IPS-NIHi7 (cell line): ENCODE results near the gene OGFOD3.
"Not testable (repeated sequence)": the region's sequence is repeated elsewhere in the genome, so short reads cannot be mapped to it uniquely, and the experiment has no call there.

Source experiments
- DNase-seq: peaks from one replicate; pipeline ENCODE4 v3.0.0; 2012; ENCODE audit warnings: mixed read lengths; ENCODE audit errors: extremely low spot score

OGFOD3 gene

GRCh38 chr17:82388223-82388921, 30.0 kb downstream of the OGFOD3 start:
- DNase-seq: no peak

- no peak for DNase-seq
These were observed 30.7 kb downstream of the OGFOD3 start for GRCh38 chr17:82387705-82388106.

DNA sequence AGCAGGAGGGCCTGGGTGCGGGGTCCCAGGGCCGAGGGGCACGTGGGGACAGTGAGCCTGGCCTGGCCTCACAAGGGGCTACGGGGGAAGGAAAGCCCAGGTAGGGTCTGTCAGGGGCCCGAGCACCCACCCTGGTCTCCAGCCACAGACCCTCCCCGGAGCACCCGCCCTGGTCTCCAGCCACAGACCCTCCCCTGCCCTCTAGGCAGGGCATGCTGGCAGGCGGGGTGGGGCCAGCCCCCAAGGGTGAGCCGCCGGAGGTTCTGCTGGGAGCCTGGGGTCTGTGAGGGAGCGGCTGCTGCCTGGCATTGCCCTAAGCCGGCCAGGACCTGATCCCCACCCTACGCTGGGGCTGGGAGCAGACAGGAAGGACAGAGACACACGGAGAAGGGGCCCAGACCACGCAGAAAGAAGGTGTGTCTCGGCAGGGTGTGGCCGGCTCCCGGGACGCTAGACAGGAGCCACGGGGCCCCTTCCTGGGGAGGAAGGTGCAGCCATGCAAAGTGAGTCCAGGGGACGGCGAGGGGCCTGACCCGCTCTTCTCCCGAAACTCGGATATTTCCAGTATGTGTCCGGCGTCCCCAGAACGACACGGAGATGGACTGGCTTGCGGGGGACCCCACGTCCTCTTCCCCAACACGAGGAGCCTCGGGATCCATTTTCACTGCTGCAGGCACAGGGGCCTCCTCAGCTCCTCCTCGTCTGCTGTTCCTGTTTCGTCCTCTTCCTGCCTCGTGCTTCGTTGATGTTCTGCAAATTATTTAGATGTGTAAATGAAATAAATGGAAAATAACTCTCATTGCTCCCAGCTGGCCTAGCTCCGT, 31.3 kb downstream of the OGFOD3 start:
- no peak for DNase-seq

GRCh38 chr17:82386255-82386831, 32.0 kb downstream of the OGFOD3 start:
- no peak for DNase-seq

GRCh38 chr17:82385559-82386254, 32.7 kb downstream of the OGFOD3 start:
- no peak for DNase-seq

- DNase-seq: no peak
These were observed 33.5 kb downstream of the OGFOD3 start for GRCh38 chr17:82384730-82385481.

- no peak for DNase-seq
These were observed 34.2 kb downstream of the OGFOD3 start for GRCh38 chr17:82384051-82384729.

DNA sequence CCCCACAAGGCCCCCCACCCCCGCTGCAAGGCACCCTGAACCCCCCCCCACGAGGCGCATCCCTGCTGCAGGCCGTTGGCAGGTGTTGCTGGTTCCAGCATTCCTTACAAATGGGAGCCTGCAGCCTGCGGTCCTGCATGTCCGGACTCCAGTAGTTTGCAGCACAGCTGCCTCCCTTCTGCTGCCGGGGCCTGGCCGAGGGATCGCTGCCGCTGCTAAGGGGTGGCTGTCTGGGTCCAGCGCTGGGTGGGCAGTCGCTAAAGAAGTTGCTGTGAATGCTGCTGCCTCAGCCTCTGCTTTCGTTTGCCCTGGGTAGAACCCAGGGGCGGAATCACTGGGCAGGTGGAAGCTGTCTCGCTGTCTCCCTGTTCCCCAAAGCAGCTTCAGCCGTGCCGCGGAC, 35.0 kb downstream of the OGFOD3 start:
- no peak for DNase-seq

DNA sequence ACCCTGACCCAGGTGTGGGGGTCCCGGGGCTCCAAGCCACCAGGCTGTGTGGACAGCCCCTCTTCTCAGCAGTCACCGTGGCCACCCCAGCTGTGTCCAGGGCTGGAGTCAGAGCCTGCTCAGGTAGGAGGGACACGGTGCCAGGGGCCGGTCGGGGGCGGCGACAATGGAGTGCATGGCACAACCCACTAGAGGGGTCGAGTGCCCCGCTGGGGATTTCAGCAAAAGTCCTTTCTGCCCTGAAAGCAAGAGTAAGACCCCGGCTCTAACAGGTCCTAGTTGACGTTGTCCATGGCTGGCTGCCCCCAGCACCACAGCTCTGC, 35.5 kb downstream of the OGFOD3 start:
- DNase-seq: no peak

DNA sequence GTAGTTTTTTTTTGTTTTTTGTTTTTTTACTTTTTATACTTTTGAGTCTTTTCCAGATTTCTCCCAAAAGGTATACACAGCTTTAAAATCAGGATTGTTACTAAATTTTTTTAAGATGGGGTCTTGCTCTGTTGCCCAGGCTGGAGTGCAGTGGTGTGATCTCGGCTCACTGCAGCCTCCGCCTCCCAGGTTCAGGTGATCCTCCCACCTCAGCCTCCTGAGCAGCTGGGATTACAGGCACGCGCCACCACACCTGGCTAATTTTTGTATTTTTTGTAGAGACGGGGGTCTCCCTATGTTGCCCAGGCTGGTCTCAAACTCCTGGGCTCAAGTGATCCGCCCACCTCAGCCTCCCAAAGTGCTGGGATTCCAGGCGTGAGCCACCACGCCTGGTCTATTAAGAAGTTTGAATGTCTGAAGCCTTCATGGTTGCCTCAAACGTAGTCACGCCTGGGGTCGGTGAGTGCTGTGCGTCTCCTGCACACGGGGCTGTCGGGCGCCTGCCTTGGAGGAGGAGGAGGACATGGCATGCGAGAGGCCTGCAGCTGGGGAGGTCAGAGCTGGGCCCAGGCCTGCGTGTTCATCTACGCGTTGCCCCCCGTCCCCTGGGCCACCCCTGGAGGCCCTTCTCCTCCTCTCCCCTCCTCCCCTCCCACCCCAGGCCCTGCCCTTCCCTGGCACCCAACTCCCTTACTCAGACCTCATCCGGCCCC, 36.0 kb downstream of the OGFOD3 start:
- not testable (repeated sequence) for DNase-seq

GRCh38 chr17:82381703-82382009, 36.7 kb downstream of the OGFOD3 start:
- DNase-seq: not testable (repeated sequence)

DNA sequence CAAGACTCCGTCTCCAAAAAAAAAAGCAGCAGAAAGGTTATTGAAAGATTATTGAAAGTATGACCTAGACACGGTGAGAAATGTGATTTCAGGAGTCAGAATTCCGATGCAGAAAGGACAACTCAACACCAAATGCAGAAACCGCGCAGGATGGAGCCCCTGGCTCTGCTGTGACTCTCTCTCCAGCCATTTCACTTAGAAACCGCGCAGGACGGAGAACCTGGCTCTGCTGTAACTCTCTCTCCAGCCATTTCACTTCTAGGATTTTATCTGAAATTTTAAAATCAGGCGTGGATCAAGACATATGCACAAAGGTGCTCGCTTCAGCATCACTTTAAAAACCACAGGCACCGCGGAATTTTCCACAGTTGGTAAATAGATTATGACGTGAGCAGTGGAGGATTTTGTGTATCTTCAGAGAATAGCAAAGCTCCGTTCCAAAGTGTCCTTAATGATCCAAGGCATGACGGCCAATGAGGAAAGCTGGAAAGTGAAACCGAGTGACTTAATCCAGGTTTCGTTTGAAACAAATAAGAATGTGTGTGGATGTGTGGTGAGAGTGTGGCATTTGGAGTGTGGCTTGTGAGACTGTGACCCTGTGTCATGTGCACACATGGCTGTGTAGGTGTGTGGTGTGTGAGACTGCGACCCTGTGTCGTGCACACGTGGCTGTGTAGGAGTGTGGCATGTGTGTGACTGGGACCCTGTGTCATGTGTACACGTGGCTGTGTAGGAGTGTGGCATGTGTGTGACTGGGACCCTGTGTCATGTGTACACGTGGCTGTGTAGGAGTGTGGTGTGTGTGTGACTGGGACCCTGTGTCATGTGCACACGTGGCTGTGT, 37.3 kb downstream of the OGFOD3 start:
- no peak for DNase-seq

DNA sequence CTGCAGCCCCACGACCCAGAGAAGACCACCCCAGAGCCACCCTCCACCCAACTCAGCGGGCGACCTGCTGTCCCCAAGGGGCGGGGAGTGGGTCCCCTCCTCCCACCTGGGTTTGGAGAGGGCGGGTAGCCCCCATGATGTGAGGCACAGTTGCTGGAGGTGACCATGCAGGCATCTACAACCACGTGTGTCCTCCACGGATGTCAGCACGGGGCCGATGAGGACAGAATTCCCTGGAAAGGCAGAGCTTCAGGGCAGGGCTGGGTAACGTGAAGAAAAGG, 39.7 kb downstream of the OGFOD3 start:
- DNase-seq: no peak

GRCh38 chr17:82377924-82378740, 40.3 kb downstream of the OGFOD3 start:
- DNase-seq: no peak

GRCh38 chr17:82377294-82377693, 41.1 kb downstream of the OGFOD3 start:
- DNase-seq: not testable (repeated sequence)

GRCh38 chr17:82376042-82376730, 42.2 kb downstream of the OGFOD3 start:
- no peak for DNase-seq

DNA sequence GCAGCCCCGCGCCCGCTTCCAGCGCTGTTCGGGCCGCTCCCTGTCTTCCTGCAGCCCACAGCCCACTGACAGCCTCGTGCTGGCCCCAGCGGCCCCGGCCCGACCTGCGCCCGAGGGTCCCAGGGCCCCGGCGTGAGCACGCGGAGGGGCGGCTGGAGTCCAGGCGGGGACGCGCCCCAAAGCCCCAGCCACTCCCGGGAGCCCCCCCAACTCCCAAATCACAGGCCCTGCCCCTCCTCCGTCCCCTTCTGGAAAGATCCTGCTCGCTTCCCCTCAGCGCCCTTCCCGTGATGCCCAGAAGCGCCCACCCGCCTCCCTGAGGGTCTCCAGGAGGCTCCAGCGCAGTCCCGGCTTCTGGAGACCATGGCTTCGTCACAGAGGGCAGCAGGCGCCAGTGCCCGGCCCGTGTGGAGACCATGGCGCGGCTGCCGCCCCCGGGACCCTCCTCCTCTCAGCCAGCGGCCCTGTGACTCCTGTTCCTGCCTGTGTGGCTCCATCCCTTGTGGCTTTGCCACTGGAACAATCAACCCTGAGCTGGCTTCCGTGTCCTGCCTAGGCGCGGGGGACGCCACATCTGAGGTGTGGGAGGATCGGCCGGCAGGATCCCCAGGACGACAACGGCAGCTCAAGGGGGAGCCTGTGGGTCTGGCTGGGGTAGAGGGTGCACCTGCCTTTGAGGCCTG, 42.9 kb downstream of the OGFOD3 start:
- no peak for DNase-seq
